Endodermal cell (in vitro differentiated cells): ENCODE data around the gene DOP1A. TPM values are rescaled to one million over a fixed set of nuclear protein-coding genes. Genes with fewer than 3 reads are reported as not detected.

Experiments used
- DNase-seq: peaks from one replicate; pipeline ENCODE4 v3.0.0-alpha.2; 2017
- H3K27ac ChIP-seq: 2 replicates; pipeline ENCODE4 v1.5.1; 2013; ENCODE audit warnings: mild to moderate bottlenecking, low read depth, low read length, moderate library complexity
- H3K27me3 ChIP-seq: 2 replicates; pipeline ENCODE4 v1.6.1; 2013; ENCODE audit warnings: mild to moderate bottlenecking, low read length, moderate library complexity; ENCODE audit not compliant: insufficient read depth, control insufficient read depth, poor library complexity, severe bottlenecking
- H3K36me3 ChIP-seq: 2 replicates; pipeline ENCODE4 v1.7.0; 2013; ENCODE audit warnings: mild to moderate bottlenecking, low read length, moderate library complexity; ENCODE audit not compliant: control insufficient read depth, insufficient read depth
- H3K4me1 ChIP-seq: one replicate; pipeline ENCODE4 v1.7.0; 2013; ENCODE audit warnings: low read length; ENCODE audit not compliant: control insufficient read depth, insufficient read depth
- H3K4me3 ChIP-seq: 2 replicates; pipeline ENCODE4 v1.5.1; 2013; ENCODE audit warnings: mild to moderate bottlenecking, low read length, moderate library complexity
- H3K9ac ChIP-seq: 2 replicates; pipeline ENCODE4 v1.6.1; 2013; ENCODE audit warnings: mild to moderate bottlenecking, low read length, moderate library complexity; ENCODE audit not compliant: poor library complexity, severe bottlenecking; ENCODE audit errors: extremely low read depth
- H3K9me3 ChIP-seq: 2 replicates; pipeline ENCODE4 v1.6.1; 2013; ENCODE audit warnings: mild to moderate bottlenecking, low read length, moderate library complexity; ENCODE audit not compliant: control insufficient read depth
- H3K27ac Mint-ChIP-seq: 2 replicates; pipeline ENCODE4 v1.8.0; 2020; ENCODE audit warnings: mixed read lengths
- H3K27me3 Mint-ChIP-seq: 2 replicates; pipeline ENCODE4 v1.8.0; 2021; ENCODE audit warnings: mild to moderate bottlenecking, mixed read lengths; ENCODE audit not compliant: insufficient read depth
- H3K36me3 Mint-ChIP-seq: 2 replicates; pipeline ENCODE4 v1.8.0; 2020; ENCODE audit warnings: low read depth, mixed read lengths
- H3K4me1 Mint-ChIP-seq: 2 replicates; pipeline ENCODE4 v1.8.0; 2020; ENCODE audit warnings: mixed read lengths
- H3K4me3 Mint-ChIP-seq: 2 replicates; pipeline ENCODE4 v1.8.0; 2020; ENCODE audit warnings: mild to moderate bottlenecking, moderate library complexity, mixed read lengths
- H3K9me3 Mint-ChIP-seq: 2 replicates; pipeline ENCODE4 v1.8.0; 2020; ENCODE audit warnings: mild to moderate bottlenecking, mixed read lengths
- WGBS, 2 experiments: methylation state at CpG; one replicate each; pipeline versions ENCODE4 v1.1.5 to v1.1.7; 2013; ENCODE audit warnings: missing lambda C conversion rate in 2 of 2, mixed read lengths in 1 of 2; ENCODE audit not compliant: insufficient coverage in 1 of 2, insufficient read length in 1 of 2; 5-methylcytosine and 5-hydroxymethylcytosine counted together
- total RNA-seq, 2 donors: library from RNA; stranded (reverse); fragmentation: NEBNext Ultra II Directional in 1 of 2; extraction: Animal tissue kit (Norgen Biotek cat#: 25700) in 1 of 2; gene quantifications; 2 replicates in 1 of 2; 3 replicates in 1 of 2; pipeline ENCODE4 v1.2.1, GENCODE V29; 2021
- TF ChIP-seq, protein P1 (sequence below): fragments of 200-600 bp; sonication (generic); conservative IDR thresholded peaks from 2 replicates; pipeline ENCODE4 v1.5.0; 2021; ENCODE audit warnings: antibody characterized with exemption, mild to moderate bottlenecking

The DOP1A gene
- total RNA-seq, 2 donors from 2014 or later = 32.2 to 36.0 TPM

DNA sequence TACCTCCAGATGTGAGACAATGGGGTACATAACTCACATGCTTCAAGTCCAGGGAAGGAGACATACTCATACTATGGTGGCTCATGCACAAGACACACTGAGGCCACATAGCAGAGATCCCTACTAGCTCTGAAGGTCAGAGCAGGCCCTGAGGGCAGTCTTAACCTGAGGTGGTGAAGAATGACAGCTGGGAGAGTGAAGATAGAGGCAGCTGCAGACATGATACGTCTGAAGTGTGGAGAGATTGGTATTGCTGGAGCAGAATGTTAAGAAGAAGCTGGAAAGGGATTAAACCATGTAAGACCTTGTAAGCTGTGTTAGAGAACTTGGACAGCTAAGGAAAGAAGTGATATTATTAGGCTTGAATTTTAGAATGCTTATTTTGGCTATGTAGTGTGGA, 92.7 kb downstream of the DOP1A start:
- no peak overlapping the region for H3K4me3 Mint-ChIP-seq
- TF ChIP-seq, protein P1, sequence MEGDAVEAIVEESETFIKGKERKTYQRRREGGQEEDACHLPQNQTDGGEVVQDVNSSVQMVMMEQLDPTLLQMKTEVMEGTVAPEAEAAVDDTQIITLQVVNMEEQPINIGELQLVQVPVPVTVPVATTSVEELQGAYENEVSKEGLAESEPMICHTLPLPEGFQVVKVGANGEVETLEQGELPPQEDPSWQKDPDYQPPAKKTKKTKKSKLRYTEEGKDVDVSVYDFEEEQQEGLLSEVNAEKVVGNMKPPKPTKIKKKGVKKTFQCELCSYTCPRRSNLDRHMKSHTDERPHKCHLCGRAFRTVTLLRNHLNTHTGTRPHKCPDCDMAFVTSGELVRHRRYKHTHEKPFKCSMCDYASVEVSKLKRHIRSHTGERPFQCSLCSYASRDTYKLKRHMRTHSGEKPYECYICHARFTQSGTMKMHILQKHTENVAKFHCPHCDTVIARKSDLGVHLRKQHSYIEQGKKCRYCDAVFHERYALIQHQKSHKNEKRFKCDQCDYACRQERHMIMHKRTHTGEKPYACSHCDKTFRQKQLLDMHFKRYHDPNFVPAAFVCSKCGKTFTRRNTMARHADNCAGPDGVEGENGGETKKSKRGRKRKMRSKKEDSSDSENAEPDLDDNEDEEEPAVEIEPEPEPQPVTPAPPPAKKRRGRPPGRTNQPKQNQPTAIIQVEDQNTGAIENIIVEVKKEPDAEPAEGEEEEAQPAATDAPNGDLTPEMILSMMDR = no peak
- Histone ChIP-seq H3K27ac (no peak overlapping the region), H3K4me1 (no peaks in the 10 kb centered on the region), H3K36me3 (peaks cover 83% of the 10 kb centered on the region), H3K4me3 (no peak overlapping the region), H3K9ac (no peak overlapping the region), H3K27me3 (no peaks in the 10 kb centered on the region), H3K9me3 (no peaks in the 10 kb centered on the region)
- no peak overlapping the region for H3K27ac Mint-ChIP-seq
- H3K9me3 Mint-ChIP-seq = no peaks in the 10 kb centered on the region
- no peaks in the 10 kb centered on the region for H3K27me3 Mint-ChIP-seq
- WGBS, 2 experiments = 96 to 100% methylated on average over 1 of the region's 1 CpG
- peaks cover 59% of the 10 kb centered on the region for H3K36me3 Mint-ChIP-seq
- H3K4me1 Mint-ChIP-seq = no peaks in the 10 kb centered on the region
- DNase-seq = no peak

- TF ChIP-seq, protein P1 = no peak
- Mint-ChIP-seq H3K36me3 (peaks cover 67% of the 10 kb centered on the region), H3K27ac (peak overlapping the region; percentile 55), H3K4me3 (no peak overlapping the region), H3K9me3 (no peaks in the 10 kb centered on the region), H3K27me3 (no peaks in the 10 kb centered on the region), H3K4me1 (no peaks in the 10 kb centered on the region)
- H3K9ac ChIP-seq = no peak overlapping the region
- no peak overlapping the region for H3K4me3 ChIP-seq
- no peaks in the 10 kb centered on the region for H3K4me1 ChIP-seq
- H3K27me3 ChIP-seq = no peaks in the 10 kb centered on the region
- 95 to 100% methylated on average over 2 to 4 of the region's 5 CpGs for WGBS, 2 experiments
- H3K36me3 ChIP-seq = peaks cover 94% of the 10 kb centered on the region
- H3K27ac ChIP-seq = no peak overlapping the region
- H3K9me3 ChIP-seq = no peaks in the 10 kb centered on the region
- no peak for DNase-seq
Observed at GRCh38 chr6:83167726-83168278, 100.3 kb downstream of the DOP1A start.

GRCh38 chr6:83168556-83168955, 101.1 kb downstream of the DOP1A start:
- peaks cover 95% of the 10 kb centered on the region for H3K36me3 ChIP-seq
- no peaks in the 10 kb centered on the region for H3K4me1 ChIP-seq
- peak overlapping the region; percentile 26 for H3K27ac Mint-ChIP-seq
- no peaks in the 10 kb centered on the region for H3K27me3 Mint-ChIP-seq
- H3K4me3 ChIP-seq = no peak overlapping the region
- no peak overlapping the region for H3K4me3 Mint-ChIP-seq
- TF ChIP-seq, protein P1 = no peak
- DNase-seq = no peak
- H3K9ac ChIP-seq = no peak overlapping the region
- no peaks in the 10 kb centered on the region for H3K9me3 Mint-ChIP-seq
- no peaks in the 10 kb centered on the region for H3K27me3 ChIP-seq
- H3K4me1 Mint-ChIP-seq = no peaks in the 10 kb centered on the region
- 100% methylated on average over 1 of the region's 1 CpG; no CpG with 5 or more reads in 1 of the 2 experiments for WGBS, 2 experiments
- no peak overlapping the region for H3K27ac ChIP-seq
- H3K36me3 Mint-ChIP-seq = peaks cover 68% of the 10 kb centered on the region
- no peaks in the 10 kb centered on the region for H3K9me3 ChIP-seq
